Measurements from ENCODE around the gene SLC2A11. TPM values are rescaled to one million over a fixed set of nuclear protein-coding genes. Genes with fewer than 3 reads are reported as not detected.

The SLC2A11 gene
- total and polyA plus RNA-seq, 2 experiments from 2014 or later: 6.1 to 16.6 TPM

DNA sequence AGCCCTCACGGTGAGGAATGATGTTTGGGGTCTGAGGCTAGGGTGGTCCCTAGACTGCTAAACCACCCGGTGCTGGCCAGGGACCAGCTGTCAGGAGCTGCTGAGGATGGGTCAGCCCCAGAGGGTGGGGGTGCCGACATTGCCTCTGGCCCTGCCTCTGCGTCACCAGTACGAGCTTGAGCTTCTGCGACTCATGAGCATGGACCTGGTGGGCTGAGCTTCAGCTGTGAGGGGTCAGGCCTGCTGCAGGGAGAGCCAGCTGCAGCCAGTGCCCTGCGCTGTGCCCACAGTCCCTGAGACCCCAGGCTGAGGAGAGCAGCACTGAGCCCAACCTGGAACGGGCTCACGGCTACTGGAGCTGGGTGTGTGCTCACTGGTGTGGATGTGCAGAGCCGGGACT, 25.9 kb upstream of the SLC2A11 start:
- Histone ChIP-seq H3K4me2 (ENCODE audit: unreplicated experiment) (no peak overlapping the region), H3K4me1 (ENCODE audit: insufficient read depth) (peaks cover 10% of the 10 kb centered on the region), H3F3A (ENCODE audit: insufficient read depth) (peaks cover 22% of the 10 kb centered on the region), H3K79me2 (ENCODE audit: insufficient read depth) (peaks cover 20% of the 10 kb centered on the region), H3K36me3 (ENCODE audit: low read depth) (no peaks in the 10 kb centered on the region), H3K9me2 (ENCODE audit: insufficient read depth) (no peaks in the 10 kb centered on the region), H3K9me3 (ENCODE audit: low read depth) (no peaks in the 10 kb centered on the region), H4K20me1 (ENCODE audit: insufficient read depth) (no peaks in the 10 kb centered on the region), H3K27me3 (replicated peaks; ENCODE audit: insufficient read depth) (no peaks in the 10 kb centered on the region), H2AFZ (no peak overlapping the region), H3K9ac (no peak overlapping the region), H3K4me3 (no peak overlapping the region), H3K27ac (no peak overlapping the region)
- DNase-seq: no peak
- TF ChIP-seq EZH2 (IDR thresholded peaks at IDR 0.05; ENCODE audit: insufficient read depth, poor library complexity, severe bottlenecking): no peak
- no peak for TF ChIP-seq EZH2phosphoT487 (IDR thresholded peaks at IDR 0.05; ENCODE audit: insufficient read depth, low read depth)
- WGBS, 2 experiments (ENCODE audit: low coverage in 1 of 2, low lambda C conversion rate in 2 of 2, missing lambda C conversion rate in 2 of 2): 87 to 89% methylated on average over 6 to 10 of the region's 10 CpGs
- in situ Hi-C loops (cut with MboI): no loop called here

DNA sequence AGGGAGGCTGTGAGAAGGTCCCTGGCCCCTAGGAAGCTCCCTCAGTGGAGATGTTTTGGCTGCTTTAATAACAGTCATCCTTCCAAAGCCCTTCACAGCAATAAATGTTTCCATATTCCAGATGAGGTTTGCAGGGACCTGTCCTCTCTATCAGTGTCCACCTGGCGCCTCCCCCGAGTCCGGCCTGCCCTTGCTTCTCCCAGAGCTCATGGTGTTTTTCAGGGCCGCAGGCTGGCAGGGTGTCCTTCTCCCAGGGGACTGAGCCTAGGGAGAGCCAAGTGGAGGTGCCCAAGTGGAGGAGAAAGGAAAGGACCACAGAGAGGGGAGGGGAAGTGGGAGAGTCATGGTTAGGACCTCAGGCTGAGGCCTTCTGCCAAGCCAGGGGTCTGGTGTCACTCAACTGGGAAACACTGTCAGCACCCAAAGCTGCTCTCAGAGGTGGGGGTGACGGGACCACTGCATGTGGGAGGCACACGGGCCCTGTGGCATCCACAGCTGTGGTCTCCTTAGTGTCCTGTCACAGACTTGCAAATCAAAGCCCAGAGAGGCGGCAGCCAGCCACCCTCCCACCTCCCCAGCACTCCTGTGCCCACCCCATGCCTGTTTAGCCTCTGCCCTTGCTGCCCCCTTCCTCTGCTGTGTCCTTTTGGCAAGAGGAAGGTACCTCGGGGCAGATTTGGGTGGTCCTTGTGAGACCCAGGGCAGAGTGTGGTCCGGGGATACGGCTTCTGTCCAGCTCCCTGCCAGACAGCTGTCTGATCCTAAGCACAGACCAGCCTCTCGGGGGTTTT, 25.3 kb upstream of the SLC2A11 start:
- H3K9ac ChIP-seq: no peak overlapping the region
- no peak overlapping the region for H2AFZ ChIP-seq
- no peak overlapping the region for H3K27ac ChIP-seq
- no peaks in the 10 kb centered on the region for H3K9me3 ChIP-seq (ENCODE audit: low read depth)
- peaks cover 22% of the 10 kb centered on the region for H3F3A ChIP-seq (ENCODE audit: insufficient read depth)
- no peaks in the 10 kb centered on the region for H3K9me2 ChIP-seq (ENCODE audit: insufficient read depth)
- no peak overlapping the region for H3K4me3 ChIP-seq
- 83 to 85% methylated on average over 10 to 11 of the region's 11 CpGs for WGBS, 2 experiments (ENCODE audit: low coverage in 1 of 2, low lambda C conversion rate in 2 of 2, missing lambda C conversion rate in 2 of 2)
- H3K4me2 ChIP-seq (ENCODE audit: unreplicated experiment): no peak overlapping the region
- H3K36me3 ChIP-seq (ENCODE audit: low read depth): no peaks in the 10 kb centered on the region
- in situ Hi-C loops (cut with MboI): no loop called here
- no peaks in the 10 kb centered on the region for H3K27me3 ChIP-seq (replicated peaks; ENCODE audit: insufficient read depth)
- DNase-seq: no peak
- peaks cover 9% of the 10 kb centered on the region for H3K4me1 ChIP-seq (ENCODE audit: insufficient read depth)
- TF ChIP-seq EZH2phosphoT487 (IDR thresholded peaks at IDR 0.05; ENCODE audit: insufficient read depth, low read depth) (no peak), EZH2 (IDR thresholded peaks at IDR 0.05; ENCODE audit: insufficient read depth, poor library complexity, severe bottlenecking) (no peak)
- H3K79me2 ChIP-seq (ENCODE audit: insufficient read depth): peaks cover 20% of the 10 kb centered on the region
- no peaks in the 10 kb centered on the region for H4K20me1 ChIP-seq (ENCODE audit: insufficient read depth)

DNA sequence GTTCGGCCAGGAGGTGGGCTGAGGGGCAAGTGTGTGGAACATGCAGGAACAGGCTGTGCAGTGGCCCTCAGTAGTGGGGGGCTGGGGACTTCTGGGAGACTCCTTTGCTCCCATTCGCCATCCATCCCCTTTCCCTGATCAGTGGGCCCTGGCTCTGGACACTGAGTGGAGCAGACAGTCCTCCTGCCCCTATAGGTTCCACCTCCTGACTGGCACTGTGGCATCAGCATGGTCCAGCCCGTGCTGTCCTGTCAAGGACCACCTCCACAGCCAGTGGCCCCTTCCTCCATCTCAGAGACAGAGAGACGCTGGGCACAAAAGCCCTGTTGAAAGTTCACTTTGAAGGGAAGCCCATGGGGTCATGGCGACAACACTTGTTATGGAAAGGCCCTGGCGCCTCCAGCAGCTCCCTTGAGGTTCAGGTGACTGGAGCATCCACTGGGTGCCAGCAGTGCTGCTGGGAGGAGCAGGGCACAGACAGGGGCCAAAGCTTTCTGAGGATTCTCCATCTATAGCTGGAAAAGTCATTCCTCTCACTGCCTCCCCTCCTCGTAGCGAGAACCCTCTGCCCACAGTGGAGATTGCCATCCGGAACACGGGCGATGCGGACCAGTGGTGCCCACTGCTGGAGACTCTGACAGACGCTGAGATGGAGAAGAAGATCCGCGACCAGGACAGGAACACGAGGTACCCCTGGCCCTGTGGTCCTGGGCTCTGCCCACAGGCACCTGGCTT, 24.5 kb upstream of the SLC2A11 start:
- Histone ChIP-seq H2AFZ (no peak overlapping the region), H3K9me3 (ENCODE audit: low read depth) (no peaks in the 10 kb centered on the region), H3K36me3 (ENCODE audit: low read depth) (no peaks in the 10 kb centered on the region), H3K27ac (no peak overlapping the region), H3K4me2 (ENCODE audit: unreplicated experiment) (no peak overlapping the region), H3K4me3 (no peak overlapping the region), H3K9ac (no peak overlapping the region), H3K4me1 (ENCODE audit: insufficient read depth) (peaks cover 9% of the 10 kb centered on the region), H3K9me2 (ENCODE audit: insufficient read depth) (no peaks in the 10 kb centered on the region), H4K20me1 (ENCODE audit: insufficient read depth) (no peaks in the 10 kb centered on the region), H3F3A (ENCODE audit: insufficient read depth) (peaks cover 22% of the 10 kb centered on the region), H3K79me2 (ENCODE audit: insufficient read depth) (peaks cover 20% of the 10 kb centered on the region), H3K27me3 (replicated peaks; ENCODE audit: insufficient read depth) (no peaks in the 10 kb centered on the region)
- WGBS, 2 experiments (ENCODE audit: low coverage in 1 of 2, low lambda C conversion rate in 2 of 2, missing lambda C conversion rate in 2 of 2): 89 to 94% methylated on average over 16 of the region's 16 CpGs
- in situ Hi-C loops (cut with MboI): no loop called here
- DNase-seq: no peak
- TF ChIP-seq EZH2phosphoT487 (IDR thresholded peaks at IDR 0.05; ENCODE audit: insufficient read depth, low read depth) (no peak), EZH2 (IDR thresholded peaks at IDR 0.05; ENCODE audit: insufficient read depth, poor library complexity, severe bottlenecking) (no peak)

DNA sequence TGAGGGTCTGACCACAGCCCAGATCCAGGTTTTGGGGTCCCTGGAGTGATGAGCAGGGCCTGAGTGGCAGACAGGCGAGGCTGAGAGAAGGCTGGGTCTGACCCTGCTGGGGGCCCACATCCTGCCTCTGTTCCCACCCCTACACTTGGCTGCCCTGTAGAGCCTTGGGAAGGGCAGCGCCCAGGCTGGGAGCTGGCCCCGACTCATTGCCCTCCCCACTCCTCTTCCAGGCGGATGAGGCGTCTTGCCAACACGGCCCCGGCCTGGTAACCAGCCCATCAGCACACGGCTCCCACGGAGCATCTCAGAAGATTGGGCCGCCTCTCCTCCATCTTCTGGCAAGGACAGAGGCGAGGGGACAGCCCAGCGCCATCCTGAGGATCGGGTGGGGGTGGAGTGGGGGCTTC, 23.8 kb upstream of the SLC2A11 start:
- in situ Hi-C loops (cut with MboI): no loop called here
- Histone ChIP-seq H2AFZ (no peak overlapping the region), H4K20me1 (ENCODE audit: insufficient read depth) (no peaks in the 10 kb centered on the region), H3K4me2 (ENCODE audit: unreplicated experiment) (no peak overlapping the region), H3K79me2 (ENCODE audit: insufficient read depth) (peaks cover 20% of the 10 kb centered on the region), H3K9ac (no peak overlapping the region), H3K9me2 (ENCODE audit: insufficient read depth) (no peaks in the 10 kb centered on the region), H3K27ac (no peak overlapping the region), H3K36me3 (ENCODE audit: low read depth) (no peaks in the 10 kb centered on the region), H3K4me1 (ENCODE audit: insufficient read depth) (peaks cover 9% of the 10 kb centered on the region), H3K27me3 (replicated peaks; ENCODE audit: insufficient read depth) (no peaks in the 10 kb centered on the region), H3K9me3 (ENCODE audit: low read depth) (no peaks in the 10 kb centered on the region), H3K4me3 (no peak overlapping the region), H3F3A (ENCODE audit: insufficient read depth) (peaks cover 15% of the 10 kb centered on the region)
- no peak for DNase-seq
- 76 to 80% methylated on average over 10 to 13 of the region's 13 CpGs for WGBS, 2 experiments (ENCODE audit: low coverage in 1 of 2, low lambda C conversion rate in 2 of 2, missing lambda C conversion rate in 2 of 2)
- TF ChIP-seq EZH2phosphoT487 (IDR thresholded peaks at IDR 0.05; ENCODE audit: insufficient read depth, low read depth) (no peak), EZH2 (IDR thresholded peaks at IDR 0.05; ENCODE audit: insufficient read depth, poor library complexity, severe bottlenecking) (no peak)

Data from GM23248 (cell line).